Ovary (tissue), 9 donors: ENCODE results near the gene MIEF2. TPM values are rescaled to one million over a fixed set of nuclear protein-coding genes. Genes with fewer than 3 reads are reported as not detected.

Experiments
- DNase-seq, 5 donors: peaks; one replicate each; pipeline ENCODE4 v3.0.0-alpha.2; 2019 to 2020
- H3K27ac ChIP-seq, 2 donors: fragments of 200-600 bp; one replicate each; pipeline versions ENCODE4 v1.5.1 to v1.8.0; 2019 to 2022
- H3K27me3 ChIP-seq: fragments of 200-600 bp; one replicate; pipeline ENCODE4 v1.8.0; 2022
- H3K36me3 ChIP-seq: fragments of 200-600 bp; sonication (generic); one replicate; pipeline ENCODE4 v1.5.1; 2019
- H3K4me1 ChIP-seq: one replicate; pipeline ENCODE4 v1.8.1; 2013; ENCODE audit warnings: mild to moderate bottlenecking, moderate library complexity; ENCODE audit not compliant: insufficient read depth
- H3K4me3 ChIP-seq: fragments of 200-600 bp; sonication (generic); one replicate; pipeline ENCODE4 v1.5.1; 2017
- H3K9me3 ChIP-seq, 2 donors: fragments of 200-600 bp in 1 of 2; sonication (generic) in 1 of 2; one replicate each; pipeline versions ENCODE4 v1.5.1 to v1.8.1; 2013 to 2019; ENCODE audit warnings: mild to moderate bottlenecking in 1 of 2, moderate library complexity in 1 of 2
- CTCF ChIP-seq, 3 donors: fragments of 450-650 bp in 2 of 3; fragments of 200-600 bp in 1 of 3; IDR thresholded peaks; one replicate each; pipeline versions ENCODE4 v1.5.1 to v1.8.0; 2016 to 2022; ENCODE audit warnings: antibody characterized with exemption in 3 of 3, mild to moderate bottlenecking in 1 of 3
- EP300 ChIP-seq: sonication (generic); formaldehyde crosslinking; IDR thresholded peaks from one replicate; pipeline ENCODE4 v1.6.1; 2017; ENCODE audit warnings: antibody characterized with exemption
- POLR2A ChIP-seq: fragments of 450-650 bp; IDR thresholded peaks from one replicate; pipeline ENCODE4 v1.6.1; 2017; ENCODE audit warnings: antibody characterized with exemption, mild to moderate bottlenecking, moderate library complexity
- WGBS, 3 donors: extraction: QIAGEN DNeasy Blood & Tissue Kit in 1 of 3; methylation state at CpG; one replicate each; pipeline versions ENCODE4 v1.1.5 to v1.1.7; 2013 to 2017; 5-methylcytosine and 5-hydroxymethylcytosine counted together
- intact Hi-C, 4 donors: fragments of 100-400 bp; cut with DNase I; formaldehyde crosslinking; loops; one replicate each; pipeline versions ENCODE4 v1.11.0 to v1.15.1; 2022 to 2023
- polyA plus RNA-seq, 2 donors: library from polyadenylated mRNA; stranded (reverse); fragments of 200-250 nt in 1 of 2; fragments of 350-450 nt in 1 of 2; fragmentation: Illumina TruSeq in 1 of 2; extraction: RNeasy Lipid Tissue Mini Kit (QIAGEN cat#74804) in 1 of 2; gene quantifications; one replicate each; pipeline ENCODE4 v1.2.3, GENCODE V29; 2013 to 2014
- total RNA-seq, 7 donors: library from RNA; depleted of rRNA in 2 of 7; stranded (reverse); fragments of >200 nt in 2 of 7; fragmentation: NEBNext Ultra II Directional in 3 of 7; extraction: Animal tissue kit (Norgen Biotek cat#: 25700) in 3 of 7; gene quantifications; one replicate each; pipeline versions ENCODE4 v1.1.0 to v1.2.4, GENCODE V29; 2016 to 2023
- donor health status: DM: no; HTN: no; CAD: no; lungs with moderate emphysema.
- donor health status: DM: no; HTN: no; CAD: no.
- donor health status: Bipolar disorder and iron deficiency.
- donor health status: DM: yes; HTN: yes; CAD: no.
- donor health status: DM: no; HTN: no; CAD: no.
- donor health status: DM: yes; HTN: yes; CAD: no.

Gene MIEF2
- total and polyA plus RNA-seq, 9 donors = 4.0 to 36.1 (median 21.9) TPM

- TF ChIP-seq POLR2A (no peak), EP300 (no peak), CTCF (IDR thresholded peaks at IDR 0.05) (no peak)
These were observed 23.0 kb upstream of the MIEF2 start for GRCh38 chr17:18237461-18237860.

GRCh38 chr17:18238299-18238698 lies 22.2 kb upstream of the MIEF2 start:
- Histone ChIP-seq H3K36me3 (no peaks in the 10 kb centered on the region), H3K27me3 (no peaks in the 10 kb centered on the region), H3K9me3 (no peaks in the 10 kb centered on the region), H3K27ac (no peak overlapping the region), H3K4me3 (no peak overlapping the region), H3K4me1 (no peaks in the 10 kb centered on the region)
- intact Hi-C loops = no loop called here
- WGBS, 3 donors = 83 to 94% (median 91%) methylated on average over 18 of the region's 18 CpGs
- TF ChIP-seq CTCF (IDR thresholded peaks at IDR 0.05) (no peak), EP300 (no peak), POLR2A (no peak)
- no peak for DNase-seq

More at GRCh38 chr17:18237461-18237860, 23.0 kb upstream of the MIEF2 start:
- no peaks in the 10 kb centered on the region for H3K9me3 ChIP-seq
- 87 to 88% (median 88%) methylated on average over 9 to 20 of the region's 20 CpGs for WGBS, 3 donors
- no peaks in the 10 kb centered on the region for H3K27me3 ChIP-seq
- no peak for DNase-seq
- intact Hi-C loops = no loop called here
- no peaks in the 10 kb centered on the region for H3K4me1 ChIP-seq
- H3K36me3 ChIP-seq = no peaks in the 10 kb centered on the region
- no peak overlapping the region for H3K27ac ChIP-seq
- H3K4me3 ChIP-seq = no peak overlapping the region

GRCh38 chr17:18240449-18240848 lies 20.0 kb upstream of the MIEF2 start:
- Histone ChIP-seq H3K4me1 (no peaks in the 10 kb centered on the region), H3K27me3 (no peaks in the 10 kb centered on the region), H3K36me3 (no peaks in the 10 kb centered on the region), H3K4me3 (no peak overlapping the region), H3K9me3 (no peaks in the 10 kb centered on the region), H3K27ac (no peak overlapping the region)
- intact Hi-C loops = no loop called here
- no peak for DNase-seq
- TF ChIP-seq EP300 = no peak
- TF ChIP-seq POLR2A = no peak
- WGBS, 3 donors = 90 to 92% (median 92%) methylated on average over 19 of the region's 19 CpGs

- TF ChIP-seq CTCF (IDR thresholded peaks at IDR 0.05) = no peak
- TF ChIP-seq EP300 = no peak
- no peak for TF ChIP-seq POLR2A
- DNase-seq = no peak
- no peaks in the 10 kb centered on the region for H3K4me1 ChIP-seq
- 80 to 83% (median 80%) methylated on average over 27 to 28 of the region's 28 CpGs for WGBS, 3 donors
- H3K27ac ChIP-seq = no peak overlapping the region
- no peak overlapping the region for H3K4me3 ChIP-seq
- no peaks in the 10 kb centered on the region for H3K36me3 ChIP-seq
- no peaks in the 10 kb centered on the region for H3K27me3 ChIP-seq
- intact Hi-C loops = no loop called here
- no peaks in the 10 kb centered on the region for H3K9me3 ChIP-seq
These were observed 19.1 kb upstream of the MIEF2 start for GRCh38 chr17:18241229-18241871.

- intact Hi-C loops = loop anchor here in 1 of 4 donors (5.0 kb wide), 1 partner anchor 1928 kb away; no protein-coding TSS in a partner anchor
- TF ChIP-seq POLR2A (no peak), EP300 (no peak), CTCF (IDR thresholded peaks at IDR 0.05) (no peak)
- H3K9me3 ChIP-seq = no peaks in the 10 kb centered on the region
- peak in 1 of 5 donors; percentile 55 for DNase-seq
- no peaks in the 10 kb centered on the region for H3K36me3 ChIP-seq
- peaks cover 2% of the 10 kb centered on the region for H3K4me1 ChIP-seq
- no peak overlapping the region for H3K27ac ChIP-seq
- no peaks in the 10 kb centered on the region for H3K27me3 ChIP-seq
- 82 to 86% (median 86%) methylated on average over 21 of the region's 21 CpGs for WGBS, 3 donors
- H3K4me3 ChIP-seq = no peak overlapping the region
These were observed 15.3 kb upstream of the MIEF2 start for GRCh38 chr17:18245038-18245776.
